Astrocyte (in vitro differentiated cells and primary cell): Measurements from ENCODE around the gene QSOX2.

Source experiments
- CTCF ChIP-seq: IDR thresholded peaks from 2 replicates; pipeline ENCODE4 v1.5.1; 2011; ENCODE audit warnings: low read depth, mild to moderate bottlenecking, inconsistent platforms, low read length, moderate library complexity; ENCODE audit not compliant: insufficient read depth
- EZH2 ChIP-seq: IDR thresholded peaks from 2 replicates; pipeline ENCODE4 v1.6.1; 2012; ENCODE audit warnings: mild to moderate bottlenecking, low read length, inconsistent platforms; ENCODE audit not compliant: insufficient read depth

GRCh38 chr9:136282272-136282861, 36.8 kb upstream of the QSOX2 start:
- no peak for TF ChIP-seq CTCF
- no peak for TF ChIP-seq EZH2
